Mesenchymal stem cell (in vitro differentiated cells and primary cell): Measurements from ENCODE around the gene CUBN.
A peak's percentile ranks its signal among the peaks of the same experiment; 100 is the strongest.

Experiments
- DNase-seq: peaks from one replicate; pipeline ENCODE4 v3.0.0-alpha.2; 2013
- H2AFZ ChIP-seq: one replicate; pipeline ENCODE4 v1.6.1; 2013; ENCODE audit warnings: low read depth, mild to moderate bottlenecking, control low read depth, inconsistent platforms, low read length, moderate library complexity
- H2AK5ac ChIP-seq: 2 replicates; pipeline ENCODE4 v1.6.1; 2013; ENCODE audit warnings: low read length, moderate library complexity, mild to moderate bottlenecking, inconsistent platforms; ENCODE audit not compliant: severe bottlenecking
- H2BK120ac ChIP-seq: one replicate; pipeline ENCODE4 v1.6.1; 2013; ENCODE audit warnings: low read depth, mild to moderate bottlenecking, inconsistent platforms, low read length, moderate library complexity
- H2BK12ac ChIP-seq, 2 experiments: one replicate each; pipeline ENCODE4 v1.6.1; 2013; ENCODE audit warnings: inconsistent platforms in 2 of 2, low read length in 2 of 2, mild to moderate bottlenecking in 2 of 2, moderate library complexity in 2 of 2, control low read depth in 1 of 2
- H2BK15ac ChIP-seq: one replicate; pipeline ENCODE4 v1.6.1; 2013; ENCODE audit warnings: mild to moderate bottlenecking, low read depth, inconsistent platforms; ENCODE audit not compliant: poor library complexity, severe bottlenecking
- H2BK5ac ChIP-seq: 2 replicates; pipeline ENCODE4 v1.6.1; 2013; ENCODE audit warnings: low read depth, mild to moderate bottlenecking, low read length, control low read depth, inconsistent platforms; ENCODE audit not compliant: poor library complexity, severe bottlenecking
- H3K14ac ChIP-seq, 2 experiments: one replicate each; pipeline ENCODE4 v1.6.1; 2013; ENCODE audit warnings: inconsistent platforms in 2 of 2, low read length in 2 of 2, control low read depth in 1 of 2, mild to moderate bottlenecking in 1 of 2, moderate library complexity in 1 of 2
- H3K18ac ChIP-seq, 2 experiments: one replicate each; pipeline ENCODE4 v1.6.1; 2013; ENCODE audit warnings: inconsistent platforms in 2 of 2, low read length in 2 of 2, control low read depth in 1 of 2, low read depth in 1 of 2, mild to moderate bottlenecking in 1 of 2
- H3K23ac ChIP-seq, 2 experiments: one replicate each; pipeline ENCODE4 v1.6.1; 2013; ENCODE audit warnings: inconsistent platforms in 2 of 2, low read length in 2 of 2, mild to moderate bottlenecking in 2 of 2, moderate library complexity in 2 of 2, control low read depth in 1 of 2
- H3K27ac ChIP-seq: 2 replicates; pipeline ENCODE4 v1.5.1; 2013; ENCODE audit warnings: mild to moderate bottlenecking, moderate library complexity, low read length, control low read depth, inconsistent platforms; ENCODE audit not compliant: poor library complexity, severe bottlenecking
- H3K27me3 ChIP-seq, 2 experiments: 2 replicates each; pipeline versions ENCODE4 v1.6.1 to v1.7.0; 2013; ENCODE audit warnings: low read length in 2 of 2, mild to moderate bottlenecking in 2 of 2, moderate library complexity in 2 of 2, control low read depth in 1 of 2, inconsistent platforms in 1 of 2; ENCODE audit not compliant: control insufficient read depth in 1 of 2, insufficient read depth in 1 of 2
- H3K36me3 ChIP-seq, 2 experiments: 2 replicates each; pipeline versions ENCODE4 v1.6.1 to v1.7.0; 2013; ENCODE audit warnings: low read length in 2 of 2, control low read depth in 1 of 2, inconsistent platforms in 1 of 2, low read depth in 1 of 2, mild to moderate bottlenecking in 1 of 2; ENCODE audit not compliant: insufficient read depth in 2 of 2, control insufficient read depth in 1 of 2
- H3K4ac ChIP-seq, 2 experiments: one replicate each; pipeline ENCODE4 v1.6.1; 2013; ENCODE audit warnings: inconsistent platforms in 2 of 2, low read length in 2 of 2, mild to moderate bottlenecking in 2 of 2, moderate library complexity in 2 of 2, control low read depth in 1 of 2, low read depth in 1 of 2
- H3K4me1 ChIP-seq: 2 replicates; pipeline ENCODE4 v1.6.1; 2013; ENCODE audit warnings: low read depth, low read length, control low read depth; ENCODE audit not compliant: control insufficient read depth, insufficient read depth
- H3K4me2 ChIP-seq: 2 replicates; pipeline ENCODE4 v1.6.1; 2013; ENCODE audit warnings: low read length, mild to moderate bottlenecking, inconsistent platforms; ENCODE audit not compliant: poor library complexity, severe bottlenecking
- H3K4me3 ChIP-seq, 2 experiments: 2 replicates each; pipeline versions ENCODE4 v1.5.1 to v1.7.0; 2013; ENCODE audit warnings: low read length in 2 of 2, mild to moderate bottlenecking in 2 of 2, control low read depth in 1 of 2, low read depth in 1 of 2; ENCODE audit not compliant: insufficient read depth in 1 of 2
- H3K79me1 ChIP-seq: replicated peaks from 2 replicates; pipeline ENCODE4 v1.6.1; 2013; ENCODE audit warnings: mild to moderate bottlenecking, control low read depth, low read length, inconsistent platforms; ENCODE audit not compliant: poor library complexity, severe bottlenecking
- H3K9ac ChIP-seq: 2 replicates; pipeline ENCODE4 v1.7.0; 2013; ENCODE audit warnings: mild to moderate bottlenecking, low read length, moderate library complexity
- H3K9me3 ChIP-seq: 2 replicates; pipeline ENCODE4 v1.7.0; 2013; ENCODE audit warnings: mild to moderate bottlenecking, low read length; ENCODE audit not compliant: control insufficient read depth
- H4K8ac ChIP-seq: one replicate; pipeline ENCODE4 v1.6.1; 2013; ENCODE audit warnings: inconsistent platforms, mild to moderate bottlenecking, low read length, moderate library complexity
- H4K91ac ChIP-seq: one replicate; pipeline ENCODE4 v1.6.1; 2013; ENCODE audit warnings: mild to moderate bottlenecking, low read length, inconsistent platforms
- WGBS: methylation state at CpG from one replicate; pipeline ENCODE4 v1.1.7; 2013; ENCODE audit warnings: mixed read lengths; 5-methylcytosine and 5-hydroxymethylcytosine counted together

The CUBN gene

GRCh38 chr10:16964576-16965343 lies 164.9 kb downstream of the CUBN start:
- DNase-seq = peak; percentile 14
- Histone ChIP-seq H3K23ac (no peak overlapping the region), H3K27me3 (no peaks in the 10 kb centered on the region), H3K4me2 (no peak overlapping the region), H3K36me3 (no peaks in the 10 kb centered on the region), H3K4me1 (peaks cover 11% of the 10 kb centered on the region), H3K9me3 (no peaks in the 10 kb centered on the region), H2BK120ac (no peak overlapping the region), H3K9ac (no peak overlapping the region), H4K8ac (peak overlapping the region; percentile 81), H3K4ac (peak overlapping the region in 1 of 2 experiments; percentile 77), H3K18ac (peak overlapping the region; percentile 50 to 73), H2BK5ac (no peak overlapping the region), H2BK15ac (peak overlapping the region; percentile 57), H4K91ac (peak overlapping the region; percentile 88), H3K27ac (peak overlapping the region; percentile 61), H3K4me3 (no peak overlapping the region), H3K14ac (no peak overlapping the region), H2AK5ac (peak overlapping the region; percentile 81), H3K79me1 (no peaks in the 10 kb centered on the region), H2BK12ac (peak overlapping the region; percentile 95 to 99), H2AFZ (no peak overlapping the region)
- 82% methylated on average over 15 of the region's 15 CpGs for WGBS

GRCh38 chr10:16960551-16960950 lies 169.1 kb downstream of the CUBN start:
- no peak overlapping the region for H2BK5ac ChIP-seq
- H2BK120ac ChIP-seq = no peak overlapping the region

GRCh38 chr10:16957038-16957437 lies 172.6 kb downstream of the CUBN start:
- no peak overlapping the region for H2AFZ ChIP-seq
- no peaks in the 10 kb centered on the region for H3K79me1 ChIP-seq
- DNase-seq = no peak
- H3K14ac ChIP-seq = no peak overlapping the region
- no peak overlapping the region for H3K23ac ChIP-seq
- no peak overlapping the region for H4K8ac ChIP-seq
- peaks cover 8% of the 10 kb centered on the region for H3K4me1 ChIP-seq
- H3K4me2 ChIP-seq = no peak overlapping the region
- H3K9me3 ChIP-seq = no peaks in the 10 kb centered on the region
- WGBS = 81% methylated on average over 2 of the region's 2 CpGs
- H3K4ac ChIP-seq = no peak overlapping the region
- no peak overlapping the region for H2BK5ac ChIP-seq
- H3K9ac ChIP-seq = no peak overlapping the region
- no peak overlapping the region for H2BK15ac ChIP-seq
- H2BK12ac ChIP-seq = no peak overlapping the region
- H4K91ac ChIP-seq = no peak overlapping the region
- H3K4me3 ChIP-seq = no peak overlapping the region
- no peaks in the 10 kb centered on the region for H3K27me3 ChIP-seq
- H3K18ac ChIP-seq = no peak overlapping the region
- no peak overlapping the region for H3K27ac ChIP-seq
- H2AK5ac ChIP-seq = no peak overlapping the region
- H3K36me3 ChIP-seq = no peaks in the 10 kb centered on the region
- no peak overlapping the region for H2BK120ac ChIP-seq

More at GRCh38 chr10:16960551-16960950, 169.1 kb downstream of the CUBN start:
- H3K27me3 ChIP-seq = no peaks in the 10 kb centered on the region
- no peak overlapping the region for H3K14ac ChIP-seq
- H3K4me3 ChIP-seq = no peak overlapping the region
- H3K9ac ChIP-seq = no peak overlapping the region
- H4K91ac ChIP-seq = peak overlapping the region; percentile 12
- no peak overlapping the region for H2BK15ac ChIP-seq
- H4K8ac ChIP-seq = no peak overlapping the region
- peak overlapping the region in 1 of 2 experiments; percentile 28 for H3K18ac ChIP-seq
- no peaks in the 10 kb centered on the region for H3K9me3 ChIP-seq
- peaks cover 4% of the 10 kb centered on the region for H3K4me1 ChIP-seq
- peak; percentile 46 for DNase-seq
- H3K27ac ChIP-seq = no peak overlapping the region
- H3K4ac ChIP-seq = no peak overlapping the region
- no peak overlapping the region for H3K23ac ChIP-seq
- no peak overlapping the region for H2AFZ ChIP-seq
- peak overlapping the region; percentile 29 to 77 for H2BK12ac ChIP-seq
- H3K79me1 ChIP-seq = no peaks in the 10 kb centered on the region
- no peaks in the 10 kb centered on the region for H3K36me3 ChIP-seq
- H2AK5ac ChIP-seq = peak overlapping the region; percentile 98
- H3K4me2 ChIP-seq = no peak overlapping the region
- 52% methylated on average over 3 of the region's 4 CpGs for WGBS

GRCh38 chr10:16954280-16955030 lies 175.2 kb downstream of the CUBN start:
- Histone ChIP-seq H3K27me3 (no peaks in the 10 kb centered on the region), H3K18ac (no peak overlapping the region)

More at GRCh38 chr10:16954280-16955030, 175.2 kb downstream of the CUBN start:
- Histone ChIP-seq H3K23ac (no peak overlapping the region), H2AFZ (no peak overlapping the region), H4K8ac (no peak overlapping the region), H3K14ac (no peak overlapping the region), H2BK15ac (no peak overlapping the region), H3K4me1 (peaks cover 8% of the 10 kb centered on the region), H2BK12ac (no peak overlapping the region), H3K9me3 (no peaks in the 10 kb centered on the region), H3K4me2 (no peak overlapping the region), H4K91ac (no peak overlapping the region), H3K4me3 (no peak overlapping the region), H3K36me3 (peaks cover 0 to 3% of the 10 kb centered on the region in 2 experiments), H2BK5ac (no peak overlapping the region), H3K79me1 (no peaks in the 10 kb centered on the region), H3K9ac (no peak overlapping the region), H3K27ac (no peak overlapping the region), H3K4ac (no peak overlapping the region), H2BK120ac (no peak overlapping the region), H2AK5ac (peak overlapping the region; percentile 1)
- DNase-seq = peak; percentile 8
- 84% methylated on average over 12 of the region's 13 CpGs for WGBS
